SW480 (cell line): ENCODE data around the gene SGCA.

ENCODE experiments used
- DNase-seq: peaks from one replicate; pipeline ENCODE4 v3.0.0-alpha.2; 2016; ENCODE audit warnings: low spot score

SGCA gene

GRCh38 chr17:50194934-50195865 lies 29.4 kb downstream of the SGCA start:
- no peak for DNase-seq

GRCh38 chr17:50196036-50196435 lies 30.2 kb downstream of the SGCA start:
- no peak for DNase-seq

GRCh38 chr17:50196826-50197225 lies 31.0 kb downstream of the SGCA start:
- peak; percentile 59 for DNase-seq

- peak; percentile 67 for DNase-seq
These were observed 32.3 kb downstream of the SGCA start for GRCh38 chr17:50198026-50198669.

- DNase-seq: no peak
These were observed 33.5 kb downstream of the SGCA start for GRCh38 chr17:50199211-50199802.

- DNase-seq: peak; percentile 91
These were observed 34.1 kb downstream of the SGCA start for GRCh38 chr17:50199803-50200456.

GRCh38 chr17:50200457-50201275 lies 34.9 kb downstream of the SGCA start:
- peak; percentile 79 for DNase-seq

GRCh38 chr17:50201276-50201854 lies 35.6 kb downstream of the SGCA start, which contains the start of gene COL1A1:
Gene COL1A1, minus strand, starts transcription at chr17:50201631. Its CDS starts 118 bp downstream, at chr17:50201513.
- no peak for DNase-seq

- DNase-seq: no peak
These were observed 37.3 kb downstream of the SGCA start for GRCh38 chr17:50203086-50203485.

GRCh38 chr17:50203604-50204345 lies 38.0 kb downstream of the SGCA start:
- no peak for DNase-seq

GRCh38 chr17:50204431-50204830 lies 38.6 kb downstream of the SGCA start:
- no peak for DNase-seq

- no peak for DNase-seq
These were observed 39.5 kb downstream of the SGCA start for GRCh38 chr17:50205111-50205962.

- DNase-seq: no peak
These were observed 40.2 kb downstream of the SGCA start for GRCh38 chr17:50205963-50206505.

- DNase-seq: no peak
These were observed 40.9 kb downstream of the SGCA start for GRCh38 chr17:50206604-50207293.

GRCh38 chr17:50207315-50207714 lies 41.5 kb downstream of the SGCA start:
- no peak for DNase-seq

- no peak for DNase-seq
These were observed 42.2 kb downstream of the SGCA start for GRCh38 chr17:50207792-50208567.

GRCh38 chr17:50208611-50209061 lies 42.8 kb downstream of the SGCA start:
- no peak for DNase-seq

GRCh38 chr17:50209133-50209471 lies 43.3 kb downstream of the SGCA start:
- no peak for DNase-seq
